CD4-positive, alpha-beta T cell treated with Interleukin-17A for 4 hours (primary cell): ENCODE data around the gene ZBTB20.

ENCODE experiments used
- DNase-seq: peaks from one replicate; pipeline ENCODE4 v3.0.0-alpha.2; 2020; ENCODE audit warnings: mixed read lengths

Gene ZBTB20

DNA sequence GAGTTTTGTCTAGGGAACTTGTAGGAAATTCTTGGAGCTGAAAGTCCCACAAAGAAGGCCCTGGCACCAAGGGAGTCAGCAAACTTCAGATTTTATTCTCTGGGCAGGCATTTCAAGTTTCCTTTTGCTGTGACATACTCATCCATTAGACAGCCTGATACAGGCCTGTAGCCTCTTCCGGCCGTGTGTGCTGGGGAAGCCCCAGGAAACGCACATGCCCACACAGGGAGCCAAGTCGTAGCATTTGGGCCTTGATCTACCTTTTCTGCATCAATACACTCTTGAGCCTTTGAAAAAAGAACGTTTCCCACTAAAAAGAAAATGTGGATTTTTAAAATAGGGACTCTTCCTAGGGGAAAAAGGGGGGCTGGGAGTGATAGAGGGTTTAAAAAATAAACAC, 838.3 kb downstream of the ZBTB20 start:
- peak; percentile 70 for DNase-seq

DNA sequence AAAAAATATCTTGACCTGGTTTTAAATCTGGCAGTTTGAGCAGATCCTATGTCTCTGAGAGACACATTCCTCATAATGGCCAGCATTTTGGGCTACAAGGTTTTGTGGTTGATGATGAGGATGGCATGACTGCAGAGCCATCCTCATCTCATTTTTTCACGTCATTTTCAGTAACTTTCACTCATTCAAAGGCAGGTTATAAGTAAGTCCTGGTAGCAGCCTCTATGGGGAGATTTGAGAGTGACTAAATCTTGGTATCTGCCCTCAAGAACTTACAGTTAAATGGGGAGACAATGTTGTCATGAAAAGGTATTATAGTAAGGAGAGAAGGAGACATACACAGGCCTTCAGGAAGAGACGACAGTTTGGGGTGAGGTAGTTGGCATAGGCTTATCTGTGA, 838.7 kb downstream of the ZBTB20 start:
- no peak for DNase-seq

- no peak for DNase-seq
Measured at GRCh38 chr3:114307832-114308231, 839.3 kb downstream of the ZBTB20 start.

DNA sequence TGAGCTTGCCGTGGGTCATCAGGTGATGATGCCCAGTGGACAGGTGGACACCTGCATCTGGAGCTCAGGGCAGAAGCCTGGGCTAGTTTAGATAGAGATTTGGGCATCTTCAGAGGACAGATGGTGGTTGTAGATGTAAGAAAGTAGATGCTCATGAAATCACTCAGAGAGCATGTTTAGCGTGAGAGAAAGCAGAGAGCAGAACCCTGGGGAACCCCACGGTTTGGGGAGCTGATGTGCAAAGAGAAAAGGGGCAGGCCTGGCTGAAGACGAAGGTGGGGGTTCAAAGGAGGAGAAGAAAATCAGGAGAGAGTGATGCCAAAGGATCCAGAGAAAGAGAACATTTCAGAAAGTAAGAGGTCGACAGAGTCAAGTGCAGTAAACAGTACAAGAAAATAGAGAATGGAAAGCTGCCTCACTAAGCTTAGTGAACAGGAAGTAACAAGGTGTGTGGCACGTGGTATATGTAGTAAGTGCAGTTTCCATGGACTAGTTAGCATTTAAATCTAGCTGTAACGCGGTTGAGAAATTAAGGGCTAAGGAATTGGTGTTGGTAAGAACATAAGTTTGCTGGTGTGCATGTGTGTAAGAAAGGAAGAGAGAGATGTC, 839.8 kb downstream of the ZBTB20 start:
- no peak for DNase-seq

GRCh38 chr3:114299941-114300624, 847.0 kb downstream of the ZBTB20 start:
- DNase-seq: no peak

DNA sequence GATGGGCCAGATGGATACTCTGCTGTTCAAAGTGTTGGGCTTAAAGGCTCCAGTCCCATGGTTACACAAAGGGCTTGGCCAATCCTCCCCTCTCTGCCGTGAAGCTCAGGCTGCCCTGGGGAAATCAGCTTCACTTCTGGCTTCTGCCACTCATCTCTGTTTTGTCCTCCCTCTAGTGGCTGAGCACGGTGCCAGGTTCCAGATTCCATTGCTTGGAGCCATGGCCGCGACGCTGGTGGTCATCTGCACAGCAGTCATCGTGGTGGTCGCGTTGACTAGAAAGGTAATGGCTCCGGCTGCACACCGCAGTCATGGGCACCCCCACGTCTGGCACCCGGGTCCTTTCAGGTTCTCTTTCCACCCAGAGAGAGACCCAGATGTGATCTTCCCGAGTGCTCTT, 847.7 kb downstream of the ZBTB20 start:
- DNase-seq: peak; percentile 61

GRCh38 chr3:114295946-114296345, 851.1 kb downstream of the ZBTB20 start:
- no peak for DNase-seq

DNA sequence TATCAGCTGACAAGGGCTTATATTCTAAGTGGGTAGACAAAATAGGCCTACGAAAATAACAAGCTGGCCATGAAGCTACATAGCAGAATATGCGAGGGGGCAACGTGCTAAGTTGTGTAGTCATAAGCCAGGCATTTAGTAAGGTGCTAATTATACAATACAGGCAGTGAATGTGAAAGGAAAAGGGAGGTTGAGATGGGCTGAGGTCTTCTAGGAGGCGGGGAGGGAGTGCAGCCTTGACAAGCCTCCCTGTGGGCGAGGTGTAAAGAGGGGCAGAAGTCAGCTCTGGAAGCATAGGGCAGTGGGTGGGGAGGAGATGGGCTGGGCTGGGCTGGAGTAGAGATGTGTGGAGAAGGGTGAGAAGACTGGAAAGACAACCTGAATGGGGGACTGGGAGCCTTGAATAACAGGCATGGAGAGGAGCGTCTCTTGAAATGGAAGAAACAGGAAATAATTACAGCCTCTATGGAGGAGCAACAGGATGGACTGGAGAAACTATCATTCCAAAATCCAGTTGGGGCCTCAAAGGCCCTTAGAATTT, 852.1 kb downstream of the ZBTB20 start:
- peak; percentile 41 for DNase-seq

GRCh38 chr3:114293838-114294535, 853.1 kb downstream of the ZBTB20 start, which contains the start of gene TIGIT:
Gene TIGIT, plus strand, starts transcription at chr3:114294028. Its CDS starts 34 bp downstream, at chr3:114294062.
- DNase-seq: no peak

DNA sequence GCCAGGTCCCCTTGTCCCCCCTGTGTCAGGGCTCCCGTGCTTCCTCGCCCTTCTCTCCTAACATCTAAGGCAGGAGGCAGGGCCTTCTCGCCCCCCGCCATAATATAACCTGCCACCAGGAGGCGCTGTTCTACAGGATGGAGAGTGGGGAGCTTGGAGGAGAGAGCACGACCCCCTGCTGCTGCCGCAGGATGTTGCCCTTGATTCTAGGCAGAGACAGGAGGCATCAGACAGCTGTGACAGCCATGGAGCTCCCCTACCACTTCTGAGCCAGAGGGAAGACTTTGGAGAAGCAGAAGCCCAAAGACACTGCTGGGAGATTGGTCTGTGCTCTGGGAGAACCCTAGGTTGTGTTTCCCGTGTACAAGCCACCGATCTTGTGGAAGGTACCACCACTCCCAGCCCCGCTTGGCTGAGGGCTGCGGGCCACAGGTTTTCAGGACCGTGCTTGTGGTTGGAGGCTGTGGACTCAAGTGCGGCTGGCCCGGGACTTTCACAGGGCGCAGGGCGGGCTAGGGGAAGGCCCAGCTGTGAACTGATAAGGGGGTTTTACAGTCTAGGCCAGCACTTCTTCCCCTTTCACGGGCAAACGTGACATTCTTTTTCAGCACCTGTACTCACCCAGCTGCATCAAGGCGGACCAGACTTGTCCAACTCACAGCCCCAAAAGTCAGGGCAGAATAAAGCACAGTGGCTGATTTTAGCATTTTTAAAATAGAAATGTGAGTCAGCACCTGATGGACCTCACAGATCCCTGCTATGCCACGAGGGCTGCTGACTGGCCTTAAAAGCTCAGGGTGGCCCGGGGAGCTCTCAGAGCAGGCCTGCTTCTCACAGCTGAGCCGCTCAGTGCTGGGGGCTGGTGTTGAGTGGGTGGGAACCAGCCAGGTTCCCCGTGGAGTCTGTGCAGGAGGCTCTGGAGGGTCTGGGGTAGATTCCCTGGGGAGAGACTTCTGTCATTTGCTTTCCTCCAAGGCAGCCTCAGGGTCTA, 855.9 kb downstream of the ZBTB20 start:
- DNase-seq: peak; percentile 91

- DNase-seq: no peak
Measured at GRCh38 chr3:114286266-114286665, 860.8 kb downstream of the ZBTB20 start.

GRCh38 chr3:114285648-114286230, 861.3 kb downstream of the ZBTB20 start:
- DNase-seq: no peak

GRCh38 chr3:114284644-114285043, 862.4 kb downstream of the ZBTB20 start:
- DNase-seq: no peak
